Transverse colon (tissue), 4 donors: ENCODE data around the gene ZNF570.

Experiments
- EP300 ChIP-seq: sonication (generic); formaldehyde crosslinking; IDR thresholded peaks from one replicate; pipeline ENCODE4 v1.6.1; 2017; ENCODE audit warnings: antibody characterized with exemption, low read depth
- POLR2A ChIP-seq: fragments of 450-650 bp; IDR thresholded peaks from one replicate; pipeline ENCODE4 v1.6.1; 2016; ENCODE audit warnings: antibody characterized with exemption, mild to moderate bottlenecking, moderate library complexity
- POLR2AphosphoS5 ChIP-seq, 3 donors: sonication (generic); formaldehyde crosslinking; IDR thresholded peaks; one replicate each; pipeline ENCODE4 v1.6.1; 2016; ENCODE audit warnings: antibody characterized with exemption in 3 of 3
- TF ChIP-seq, protein P1 (sequence below), 5 experiments: fragments of 200-600 bp in 3 of 5; fragments of 450-650 bp in 2 of 5; sonication (generic) in 3 of 5; IDR thresholded peaks; 1 replicate in 2 of 5; 2 replicates in 3 of 5; pipeline ENCODE4 v1.5.1; 2016 to 2017; ENCODE audit warnings: antibody characterized with exemption in 5 of 5, inconsistent platforms in 3 of 5, mild to moderate bottlenecking in 2 of 5, moderate library complexity in 1 of 5

DNA sequence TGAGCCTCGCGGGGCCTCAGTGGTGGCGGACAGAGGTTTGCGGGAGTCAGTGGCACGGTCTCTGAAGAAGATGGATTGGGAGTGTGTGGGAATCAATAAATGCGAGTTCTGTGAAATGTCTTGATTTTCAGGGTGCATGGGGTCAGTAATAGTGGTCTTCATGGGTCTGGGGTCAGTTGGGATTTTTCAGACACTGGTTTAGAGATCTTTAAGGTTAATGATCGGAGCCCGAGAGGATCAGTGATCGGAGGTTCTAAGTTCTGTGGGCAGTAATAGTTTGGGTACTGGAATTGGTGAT, 38.0 kb downstream of the ZNF570 start:
- TF ChIP-seq, protein P1, sequence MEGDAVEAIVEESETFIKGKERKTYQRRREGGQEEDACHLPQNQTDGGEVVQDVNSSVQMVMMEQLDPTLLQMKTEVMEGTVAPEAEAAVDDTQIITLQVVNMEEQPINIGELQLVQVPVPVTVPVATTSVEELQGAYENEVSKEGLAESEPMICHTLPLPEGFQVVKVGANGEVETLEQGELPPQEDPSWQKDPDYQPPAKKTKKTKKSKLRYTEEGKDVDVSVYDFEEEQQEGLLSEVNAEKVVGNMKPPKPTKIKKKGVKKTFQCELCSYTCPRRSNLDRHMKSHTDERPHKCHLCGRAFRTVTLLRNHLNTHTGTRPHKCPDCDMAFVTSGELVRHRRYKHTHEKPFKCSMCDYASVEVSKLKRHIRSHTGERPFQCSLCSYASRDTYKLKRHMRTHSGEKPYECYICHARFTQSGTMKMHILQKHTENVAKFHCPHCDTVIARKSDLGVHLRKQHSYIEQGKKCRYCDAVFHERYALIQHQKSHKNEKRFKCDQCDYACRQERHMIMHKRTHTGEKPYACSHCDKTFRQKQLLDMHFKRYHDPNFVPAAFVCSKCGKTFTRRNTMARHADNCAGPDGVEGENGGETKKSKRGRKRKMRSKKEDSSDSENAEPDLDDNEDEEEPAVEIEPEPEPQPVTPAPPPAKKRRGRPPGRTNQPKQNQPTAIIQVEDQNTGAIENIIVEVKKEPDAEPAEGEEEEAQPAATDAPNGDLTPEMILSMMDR (IDR thresholded peaks at IDR 0.05): no peak
- TF ChIP-seq POLR2A: no peak
- no peak for TF ChIP-seq EP300
- TF ChIP-seq POLR2AphosphoS5 (IDR thresholded peaks at IDR 0.05): no peak
